Ammon's horn (tissue), 1 donor: Measurements from ENCODE around the gene KIF25.

Experiments used
- DNase-seq: peaks from one replicate; pipeline ENCODE4 v3.0.0-alpha.2; 2016; ENCODE audit warnings: low spot score

The KIF25 gene

DNA sequence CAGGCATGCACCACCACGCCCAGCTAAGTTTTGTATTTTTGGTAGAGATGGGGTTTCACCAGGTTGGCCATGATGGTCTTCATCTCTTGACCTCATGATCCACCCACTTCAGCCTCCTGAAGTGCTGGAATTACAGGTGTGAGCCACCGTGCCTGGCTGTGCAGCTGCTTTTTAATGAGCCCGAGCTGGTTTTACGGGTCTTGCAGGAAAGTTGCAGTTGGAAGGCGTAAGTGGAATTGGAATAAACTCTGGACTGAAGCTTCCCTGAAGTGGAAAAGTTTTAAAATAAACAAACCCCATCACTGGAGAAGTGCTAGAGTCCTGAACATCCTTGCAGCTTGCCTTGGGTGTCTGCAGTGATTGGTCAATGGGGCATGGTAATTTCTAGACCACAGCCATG, 40.4 kb downstream of the KIF25 start:
- no peak for DNase-seq

DNA sequence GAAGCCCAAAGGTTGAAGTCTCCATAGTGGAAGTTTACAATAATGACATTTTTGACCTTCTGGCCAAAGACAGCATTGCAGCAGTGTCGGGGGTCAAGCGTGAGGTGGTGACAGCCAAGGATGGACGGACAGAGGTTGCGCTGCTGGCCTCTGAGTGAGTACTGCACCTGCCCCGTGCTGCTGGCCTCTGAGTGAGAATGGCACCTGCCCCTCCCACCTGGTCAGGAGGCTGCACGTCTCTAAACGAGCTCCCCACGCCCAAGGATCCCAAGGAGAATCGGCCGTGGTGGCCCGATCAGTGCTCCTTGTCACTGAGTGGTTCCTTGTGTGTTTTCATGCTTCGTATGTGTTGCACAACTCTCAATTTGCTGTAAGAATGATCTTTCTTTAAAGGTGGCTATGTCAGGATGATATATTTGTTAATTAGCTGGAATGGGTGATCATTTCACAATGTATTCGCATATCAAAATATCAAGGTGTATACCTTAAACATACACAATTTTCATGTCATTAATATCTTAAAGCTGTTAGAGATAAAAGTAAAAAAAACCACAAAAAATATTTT, 41.2 kb downstream of the KIF25 start:
- no peak for DNase-seq

DNA sequence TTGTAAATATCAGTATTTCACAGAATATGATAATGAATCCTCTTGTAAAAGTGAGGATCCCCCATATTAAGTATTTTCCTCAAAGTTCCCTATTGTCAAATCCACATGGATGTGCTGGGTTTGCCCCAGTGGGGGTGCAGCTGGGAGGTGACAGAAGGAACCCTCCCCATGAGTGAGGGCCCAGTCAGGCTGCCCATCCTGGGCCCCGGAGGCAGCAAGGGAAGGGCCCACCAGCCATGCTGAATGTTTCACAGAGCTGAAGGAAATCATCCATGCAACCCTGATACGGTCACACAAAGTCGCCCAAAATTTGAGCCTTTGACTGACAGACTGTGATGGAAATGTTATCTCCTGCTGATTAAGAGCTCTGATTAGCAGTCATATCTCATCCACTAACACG, 41.8 kb downstream of the KIF25 start:
- DNase-seq = no peak

DNA sequence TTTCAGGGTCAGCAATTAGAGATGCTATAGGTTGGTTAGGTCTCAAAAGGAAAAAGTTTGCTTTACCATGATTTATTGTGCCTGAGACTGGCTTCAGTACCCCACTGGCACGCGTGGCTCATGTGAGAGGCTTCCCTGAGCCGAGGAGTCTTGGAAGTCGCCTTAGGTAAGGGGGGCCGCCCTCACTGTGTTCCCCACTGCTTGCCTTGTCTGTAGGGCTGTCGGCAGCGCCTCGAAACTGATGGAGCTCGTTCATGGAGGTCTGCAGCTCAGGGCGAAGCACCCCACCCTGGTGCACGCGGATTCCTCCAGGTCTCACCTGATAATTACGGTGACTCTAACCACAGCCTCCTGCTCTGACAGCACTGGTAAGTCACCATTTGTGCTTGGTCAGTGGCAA, 42.4 kb downstream of the KIF25 start:
- no peak for DNase-seq

DNA sequence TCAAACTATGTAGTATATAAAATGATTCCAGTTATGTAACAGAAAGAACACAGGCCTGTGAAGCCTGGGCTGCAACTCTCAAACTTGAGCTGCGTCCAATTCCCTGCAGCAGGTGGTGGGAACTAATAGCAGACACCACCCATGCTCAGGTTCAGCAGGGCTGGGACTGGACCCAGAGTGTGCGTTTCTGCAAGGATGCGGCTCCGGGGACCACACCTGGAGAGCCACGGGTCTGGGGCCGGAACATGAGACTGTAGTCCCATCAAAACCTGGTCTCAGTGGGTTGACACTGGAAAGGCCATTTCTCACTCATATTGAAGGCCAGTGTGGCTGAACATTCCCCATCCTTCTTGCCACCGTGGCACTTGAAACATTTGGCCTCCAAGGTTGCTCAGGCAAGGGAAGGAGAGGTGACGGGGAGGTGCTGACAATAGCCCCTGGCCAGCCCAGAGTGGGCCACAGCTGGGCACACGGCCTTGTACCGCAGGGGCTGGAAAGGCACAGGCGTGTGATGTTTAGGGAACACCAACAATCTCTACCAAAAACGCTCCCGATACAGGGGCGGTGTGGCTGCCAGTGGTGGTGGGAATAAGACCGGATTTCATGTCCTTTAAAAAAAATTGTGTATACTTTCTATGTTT, 43.5 kb downstream of the KIF25 start:
- no peak for DNase-seq

DNA sequence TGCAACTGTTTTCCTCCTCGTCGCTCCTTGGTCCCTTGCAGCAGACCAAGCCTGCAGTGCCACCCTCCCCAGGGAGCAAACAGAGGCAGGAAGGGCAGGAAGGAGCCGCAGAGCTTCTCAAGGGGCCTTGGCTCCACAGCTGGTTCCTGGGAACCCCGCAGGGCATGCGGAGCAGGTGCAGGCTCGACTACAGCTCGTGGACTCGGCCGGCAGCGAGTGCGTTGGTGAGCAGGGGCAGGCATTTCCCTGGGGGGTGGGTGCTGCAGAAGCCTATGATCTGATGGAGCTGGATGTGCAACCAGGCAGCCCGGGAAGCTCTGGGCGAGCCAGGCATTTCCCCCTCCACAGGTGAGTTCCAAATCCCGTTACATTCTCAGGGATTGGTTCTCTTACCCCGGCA, 44.5 kb downstream of the KIF25 start:
- DNase-seq = no peak

DNA sequence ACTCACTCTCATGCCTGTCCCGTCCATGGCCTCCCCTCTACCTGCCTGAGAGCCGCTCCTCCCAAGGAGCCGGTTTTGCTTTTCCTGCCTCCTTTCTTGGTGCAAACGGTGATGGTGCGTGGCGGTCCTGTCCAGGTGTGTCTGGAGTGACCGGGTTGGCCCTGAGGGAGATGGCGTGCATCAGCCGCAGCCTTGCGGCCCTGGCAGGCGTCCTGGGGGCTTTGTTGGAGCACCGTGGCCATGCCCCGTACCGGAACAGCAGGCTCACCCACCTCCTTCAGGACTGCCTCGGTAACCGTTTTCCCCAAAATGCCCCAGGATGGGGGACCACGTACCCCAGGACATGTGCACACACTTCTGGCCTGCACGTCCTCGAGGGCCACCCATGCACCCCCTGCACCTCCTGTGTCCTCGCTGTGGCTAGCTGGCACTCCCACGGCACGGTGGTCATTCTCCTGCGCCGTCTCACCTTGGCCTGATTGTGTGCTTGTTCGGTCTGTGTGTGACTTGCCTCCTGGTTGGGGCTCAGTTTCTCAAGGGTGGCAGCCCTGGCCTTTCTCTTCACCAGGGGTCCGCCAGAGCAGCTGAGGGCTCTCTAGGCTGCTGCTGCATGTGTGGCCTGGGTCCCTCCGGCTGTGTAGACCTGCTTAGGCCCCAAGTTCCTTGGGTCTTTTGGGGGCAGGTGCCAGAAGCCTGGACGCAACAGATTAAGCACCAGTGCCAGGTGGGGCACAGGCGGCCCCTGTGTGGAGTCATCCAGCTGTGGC, 45.1 kb downstream of the KIF25 start:
- no peak for DNase-seq

DNA sequence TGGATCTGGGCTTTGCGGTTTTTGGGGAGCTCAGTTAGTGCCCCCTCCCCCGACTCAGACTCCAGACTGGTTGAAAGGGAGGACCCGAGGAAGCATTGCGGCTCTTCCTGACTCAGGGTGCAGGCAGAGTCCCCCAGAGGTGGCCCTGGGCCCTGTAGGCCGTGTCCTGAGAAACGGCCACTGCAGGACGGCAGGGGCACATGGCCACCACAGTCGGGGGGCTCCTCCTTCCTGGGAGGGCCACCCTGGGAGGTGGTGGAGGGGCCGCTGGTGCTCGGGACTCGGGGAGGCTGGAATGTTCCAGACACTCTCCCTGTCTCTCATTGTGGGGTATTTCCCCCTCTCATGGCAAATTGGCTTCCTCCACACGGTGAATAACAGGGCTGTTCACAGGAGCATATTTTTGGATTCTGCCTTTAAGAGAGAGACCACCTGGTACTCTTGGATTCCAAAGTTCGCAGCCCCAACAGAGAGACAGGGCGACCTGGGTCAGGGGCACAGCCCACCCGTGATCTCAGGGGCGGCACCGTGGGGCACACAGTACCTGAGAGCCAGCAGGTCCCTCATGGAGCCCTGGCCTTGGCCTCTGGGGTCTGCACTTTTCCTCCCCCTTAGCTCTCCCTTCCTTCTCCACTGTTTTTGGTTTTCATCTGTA, 45.8 kb downstream of the KIF25 start:
- no peak for DNase-seq

DNA sequence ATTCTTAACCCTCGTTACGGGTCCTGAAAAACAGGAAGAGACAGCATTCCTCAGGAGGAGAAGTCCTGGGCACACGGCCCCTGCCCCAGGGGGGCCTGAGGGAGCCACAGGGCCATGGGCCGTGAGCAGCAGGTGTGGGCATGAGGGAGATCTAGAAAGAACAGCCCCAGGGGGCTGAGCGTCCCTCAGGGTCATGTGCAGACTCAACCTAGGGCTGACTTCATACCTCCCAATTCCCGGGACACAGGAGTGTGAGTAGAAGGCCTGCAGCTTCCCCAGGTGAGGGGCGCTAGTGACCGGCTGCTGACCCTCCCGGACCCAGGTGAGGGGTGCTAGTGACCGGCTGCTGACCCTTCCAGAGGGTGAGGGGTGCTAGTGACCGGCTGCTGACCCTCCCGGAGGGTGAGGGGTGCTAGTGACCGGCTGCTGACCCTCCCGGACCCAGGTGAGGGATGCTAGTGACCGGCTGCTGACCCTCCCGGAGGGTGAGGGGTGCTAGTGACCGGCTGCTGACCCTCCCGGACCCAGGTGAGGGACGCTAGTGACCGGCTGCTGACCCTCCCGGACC, 46.5 kb downstream of the KIF25 start:
- no peak for DNase-seq

DNA sequence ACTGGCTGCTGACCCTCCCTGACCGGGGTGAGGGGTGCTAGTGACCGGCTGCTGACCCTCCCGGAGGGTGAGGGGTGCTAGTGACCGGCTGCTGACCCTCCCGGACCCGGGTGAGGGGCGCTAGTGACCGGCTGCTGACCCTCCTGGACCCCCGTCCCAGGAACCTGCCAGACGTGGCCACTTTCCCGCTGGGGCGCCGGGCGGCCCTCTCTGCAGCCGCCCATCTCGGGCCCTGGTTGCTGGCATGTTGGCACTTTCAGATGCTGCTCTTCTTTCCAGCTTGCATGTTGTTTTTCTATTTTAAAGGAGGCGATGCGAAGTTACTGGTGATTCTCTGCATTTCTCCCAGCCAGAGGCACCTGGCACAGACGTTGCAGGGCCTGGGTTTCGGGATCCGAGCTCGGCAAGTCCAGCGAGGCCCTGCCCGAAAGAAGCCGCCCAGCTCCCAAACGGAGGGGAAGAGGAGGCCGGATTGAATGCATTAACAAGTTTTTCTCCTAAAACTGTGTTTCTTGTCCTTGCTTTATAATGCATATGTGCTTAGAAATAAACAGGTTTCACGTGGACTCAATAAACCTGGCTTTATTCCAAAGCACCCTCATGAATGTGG, 47.2 kb downstream of the KIF25 start:
- DNase-seq = no peak

DNA sequence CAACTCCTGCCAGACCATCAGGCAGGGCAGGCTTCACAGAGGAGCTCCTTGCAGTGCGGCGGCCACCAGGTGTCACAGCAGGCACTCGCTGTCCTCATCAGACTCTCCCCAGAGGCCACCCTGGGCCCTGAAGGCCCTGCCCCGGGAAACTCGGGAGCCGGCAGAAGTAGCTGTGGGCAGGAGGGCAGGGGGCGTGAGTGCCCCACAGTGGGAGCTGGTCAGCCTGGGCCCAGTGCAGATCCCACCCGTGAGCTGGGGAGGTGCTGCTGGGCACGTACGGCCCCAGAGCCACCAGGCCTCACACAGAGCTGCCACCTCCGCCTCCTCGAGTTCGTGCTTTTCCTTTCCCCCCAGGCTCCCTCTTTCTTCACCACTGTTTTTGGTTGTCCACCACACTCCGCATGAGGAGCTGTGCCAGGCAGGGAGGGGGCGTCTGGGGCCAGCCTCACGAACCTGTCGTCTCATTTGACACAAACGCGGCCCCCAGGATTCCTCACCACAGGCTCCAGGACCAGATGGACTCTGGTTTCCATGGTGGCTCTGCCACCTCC, 47.7 kb downstream of the KIF25 start:
- DNase-seq = no peak

DNA sequence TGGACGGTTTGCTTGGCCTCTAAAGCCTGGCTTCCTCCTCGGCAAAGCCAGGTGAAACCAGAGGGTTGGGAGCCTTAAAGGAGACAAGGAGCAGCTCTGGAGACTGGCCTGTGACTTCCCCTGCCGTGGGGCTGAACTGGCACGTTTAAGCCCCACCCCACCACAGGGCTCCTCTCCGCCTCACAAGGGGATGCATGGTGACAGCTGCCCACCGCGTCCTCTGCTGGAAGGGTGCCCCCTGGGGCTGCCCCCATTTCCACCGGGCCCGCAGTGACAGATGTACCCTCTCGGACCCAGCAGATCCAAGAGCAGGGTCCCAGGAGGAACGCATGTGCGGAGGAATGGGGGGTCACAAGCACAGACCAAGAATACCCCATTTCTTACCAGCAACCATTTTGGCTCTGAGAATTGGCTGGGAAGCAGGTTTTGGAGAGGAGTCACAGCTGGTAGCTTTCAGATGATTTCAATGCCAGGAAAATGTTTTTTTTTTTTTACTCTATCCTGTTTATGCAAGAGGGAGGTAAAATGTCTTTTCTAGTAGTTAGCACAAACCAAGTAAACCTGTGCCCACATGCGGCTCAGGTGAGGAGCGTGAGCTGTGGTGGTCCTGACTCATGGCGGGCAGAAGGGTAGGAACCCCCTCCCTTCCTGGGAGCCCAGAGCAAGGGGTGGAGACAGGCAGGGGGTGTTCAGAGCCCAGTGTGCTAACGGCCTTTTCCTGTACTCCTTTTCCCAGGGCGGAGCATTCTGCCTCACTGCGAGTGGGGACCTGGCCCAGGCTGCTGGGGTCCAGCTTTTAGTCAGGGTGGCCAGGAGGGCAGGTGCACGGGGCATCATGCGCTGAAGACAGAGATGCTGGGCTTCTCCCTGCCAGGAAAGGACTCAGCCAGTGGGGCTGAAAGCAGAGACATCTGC, 48.5 kb downstream of the KIF25 start:
- DNase-seq = no peak

DNA sequence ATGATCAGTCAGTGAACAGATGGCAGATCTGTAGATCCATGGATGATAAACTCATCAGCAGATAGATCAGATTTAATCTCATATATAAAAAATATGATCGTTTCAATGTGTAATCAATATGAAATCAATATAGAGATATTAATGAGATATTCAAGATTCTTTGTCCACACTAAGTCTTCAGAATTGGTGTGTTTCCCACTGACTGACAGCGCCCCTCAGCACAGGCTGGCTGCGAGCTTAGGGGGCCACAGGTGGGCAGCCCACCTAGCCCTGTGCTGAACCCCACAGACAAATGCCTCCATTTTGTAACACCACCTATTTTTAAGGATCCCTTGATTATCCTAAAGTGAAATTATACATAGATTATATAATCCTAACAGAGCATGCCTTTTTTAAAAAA, 49.2 kb downstream of the KIF25 start:
- DNase-seq = no peak

DNA sequence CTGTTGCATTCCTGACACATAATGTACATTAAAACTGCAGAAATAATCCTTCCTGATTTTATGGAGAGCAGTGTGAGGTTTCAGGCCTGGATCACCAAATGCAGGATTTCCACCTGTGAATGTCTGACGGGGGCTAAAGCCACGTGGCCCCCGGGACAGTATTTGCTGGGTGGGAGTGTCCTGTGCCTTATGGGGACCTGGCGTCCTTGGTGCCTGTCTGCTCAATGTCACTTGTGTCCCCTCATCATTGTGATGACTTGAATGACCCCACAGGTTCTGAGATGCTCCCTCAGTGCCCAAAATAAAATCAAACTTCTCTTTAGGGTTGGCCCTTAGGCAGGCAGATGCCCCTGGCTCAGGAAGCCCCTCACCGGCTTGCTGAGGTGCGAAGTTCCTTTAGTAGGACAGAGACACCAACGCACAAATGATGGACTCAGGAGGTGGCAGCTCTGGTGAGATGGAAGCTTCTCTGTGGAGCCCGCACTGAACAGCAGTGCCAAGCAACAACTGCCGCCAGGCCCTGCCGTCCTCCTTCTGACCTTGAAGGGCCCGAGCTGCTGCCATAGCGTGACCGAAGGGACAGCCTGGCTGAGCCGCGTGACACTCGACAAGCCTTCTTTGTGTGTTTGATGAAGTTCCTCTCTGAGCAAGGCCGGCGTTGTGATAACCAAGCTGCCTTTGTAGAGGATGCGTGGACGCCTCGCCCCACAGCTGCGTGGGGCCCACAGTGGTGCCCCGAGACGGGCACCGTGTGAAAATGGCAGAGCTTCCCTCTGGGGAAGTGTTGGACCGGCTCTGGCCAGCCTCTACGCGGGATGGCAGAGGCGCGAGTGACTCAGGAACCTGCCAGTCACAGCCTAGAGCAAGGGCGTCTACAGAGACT, 50.6 kb downstream of the KIF25 start:
- peak; percentile 92 for DNase-seq

DNA sequence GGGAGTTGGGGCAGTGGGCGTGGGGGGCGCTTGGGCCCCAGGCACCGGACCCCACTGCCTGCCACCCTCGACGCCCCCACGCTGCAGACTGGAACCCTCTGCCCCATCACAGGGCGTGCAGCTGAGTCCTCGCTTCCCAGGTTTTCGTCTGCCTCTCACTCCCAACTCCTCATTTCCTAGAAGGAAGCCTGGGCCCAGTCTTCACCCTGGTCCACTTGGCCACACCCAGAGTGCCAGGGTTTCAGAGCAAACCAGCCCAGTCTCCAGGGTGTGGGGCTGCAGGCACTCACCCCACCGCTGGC, 51.2 kb downstream of the KIF25 start:
- no peak for DNase-seq

DNA sequence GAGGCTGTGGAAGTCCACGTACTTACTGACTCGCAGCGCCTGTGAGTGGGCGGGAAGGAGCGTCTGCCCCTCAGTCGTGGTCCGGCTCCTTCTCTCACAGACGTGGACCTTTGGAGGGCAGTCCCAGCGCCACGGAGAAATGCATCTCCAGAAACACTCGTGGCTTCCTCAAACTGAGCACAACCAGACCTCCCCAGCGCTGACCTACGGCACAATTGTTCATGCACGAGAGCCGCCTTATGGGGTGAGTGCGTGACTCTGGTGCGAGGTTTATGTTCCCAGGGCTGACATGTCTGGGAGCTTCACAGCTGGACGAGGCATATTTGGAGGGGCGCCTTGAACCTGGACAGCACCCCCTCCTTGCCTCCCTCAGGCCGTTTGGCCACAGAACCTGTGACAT, 51.8 kb downstream of the KIF25 start:
- no peak for DNase-seq

DNA sequence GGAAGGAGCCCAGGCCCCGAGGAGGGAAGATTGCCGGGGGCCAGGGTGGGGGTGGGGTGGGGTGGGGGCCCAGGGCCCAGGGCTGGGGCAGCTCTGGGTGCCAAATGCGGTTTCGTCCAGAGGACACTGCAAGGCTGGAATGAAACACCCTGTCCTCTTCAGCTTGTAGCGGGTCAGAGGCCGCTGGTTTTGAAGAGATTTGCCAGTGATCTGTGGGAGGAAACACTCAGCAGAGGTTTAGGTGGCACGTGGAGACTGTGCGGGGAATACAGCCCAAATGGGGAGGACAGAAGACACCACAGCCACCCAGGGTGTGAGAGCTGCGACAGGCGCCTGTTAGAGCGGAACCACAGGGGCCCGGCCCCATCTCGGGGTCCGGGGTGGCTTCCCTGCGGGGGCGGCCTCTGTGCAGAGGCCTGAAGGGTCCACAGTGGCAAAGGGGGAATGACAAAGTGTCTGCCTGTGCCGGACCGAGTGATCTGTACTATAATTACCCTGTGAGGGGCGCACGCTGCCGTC, 52.3 kb downstream of the KIF25 start:
- no peak for DNase-seq

DNA sequence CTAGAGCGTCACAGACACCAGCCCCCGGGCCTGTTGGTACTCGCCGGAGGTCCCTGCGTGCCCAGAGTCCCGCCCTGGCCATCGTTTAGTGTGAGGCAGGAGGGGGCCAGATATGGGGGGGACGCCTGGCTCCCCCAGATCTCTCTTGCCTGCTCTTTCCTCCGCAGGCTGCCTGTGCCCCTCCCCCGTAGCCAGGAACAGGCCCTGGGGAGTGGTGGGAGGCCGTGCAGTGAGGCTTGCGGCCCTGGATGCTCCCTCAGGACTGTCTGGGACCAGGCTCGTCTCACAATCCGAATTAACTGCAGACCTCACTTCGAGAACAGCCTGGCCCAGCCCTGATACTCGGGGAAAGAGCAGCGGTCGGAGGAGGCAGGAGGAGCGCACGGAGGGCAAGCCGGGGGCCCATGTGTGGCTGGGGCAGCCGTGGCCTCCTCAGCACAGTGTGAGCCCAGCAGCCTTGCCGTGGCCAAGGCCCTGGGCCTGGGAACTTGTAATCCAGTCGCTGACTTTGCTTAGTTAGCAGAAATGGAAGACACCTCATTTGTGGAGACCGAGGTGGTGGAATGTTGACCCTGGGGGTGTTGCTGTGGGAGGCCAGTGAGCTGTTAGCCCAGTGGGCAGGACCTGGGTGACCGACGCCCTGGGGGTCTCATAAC, 52.9 kb downstream of the KIF25 start:
- DNase-seq = no peak

DNA sequence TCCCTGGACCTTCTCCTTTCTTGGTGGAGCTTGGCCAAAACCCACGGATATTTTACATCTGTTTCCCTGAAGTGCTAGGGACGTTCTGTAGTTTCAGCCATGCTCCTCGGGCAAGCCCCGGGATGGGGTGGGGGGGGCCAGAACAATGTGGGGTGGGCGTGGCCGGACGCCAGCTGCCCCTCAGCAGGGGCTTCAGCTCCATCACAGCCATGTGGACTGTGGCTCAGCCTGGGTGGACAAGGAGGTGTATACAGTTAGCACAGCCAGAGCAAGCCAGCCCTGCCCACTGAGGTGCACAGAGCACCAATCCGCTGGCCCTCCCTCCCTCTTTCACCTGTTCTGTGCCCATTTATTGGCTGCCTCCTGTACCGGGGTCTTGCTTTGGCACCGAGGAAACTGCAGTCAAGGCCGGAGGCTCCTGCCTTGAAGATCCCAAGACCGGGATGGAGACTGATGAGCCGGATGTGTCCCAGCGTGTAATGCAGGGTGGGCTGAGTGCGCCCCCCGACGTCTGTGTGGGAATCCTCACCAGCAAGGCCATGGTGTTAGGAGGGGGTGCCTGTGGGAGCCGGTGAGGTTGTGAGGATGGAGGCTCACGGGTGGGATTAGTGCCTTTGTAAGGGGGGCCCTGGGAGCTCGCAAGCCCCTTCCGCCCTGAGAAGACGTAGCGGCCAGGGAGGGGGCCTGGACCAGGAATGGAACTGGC, 53.6 kb downstream of the KIF25 start:
- DNase-seq = peak; percentile 42
